Measurements from ENCODE around the gene VANGL2. TPM values are rescaled to one million over a fixed set of nuclear protein-coding genes. Genes with fewer than 3 reads are reported as not detected.
A peak's percentile ranks its signal among the peaks of the same experiment; 100 is the strongest.

The VANGL2 gene
- total and polyA plus RNA-seq, 9 of the 15 experiments (the other 6 are each of a cell fraction or from before 2014, with no cell fraction given): 0.28 to 4.0 (median 0.98) TPM

GRCh38 chr1:160428655-160429054 is 28.3 kb downstream of the VANGL2 start (continued):
- no peak for TF ChIP-seq ELF2 (CRISPR knock-in tag; IDR thresholded peaks at IDR 0.05)
- TF ChIP-seq OTX1 (CRISPR knock-in tag; IDR thresholded peaks at IDR 0.05): no peak
- TF ChIP-seq ERF (CRISPR knock-in tag; IDR thresholded peaks at IDR 0.05): no peak
- TF ChIP-seq ZNF609 (CRISPR knock-in tag; IDR thresholded peaks at IDR 0.05; ENCODE audit: borderline replicate concordance): no peak
- TF ChIP-seq GABPB2 (CRISPR knock-in tag; conservative IDR thresholded peaks at IDR 0.05): no peak
- no peak for TF ChIP-seq ESRRB (CRISPR knock-in tag; IDR thresholded peaks at IDR 0.05; ENCODE audit: borderline replicate concordance)
- peak; percentile 95 for TF ChIP-seq REST (IDR thresholded peaks at IDR 0.05; ENCODE audit: borderline replicate concordance)
- no peak for TF ChIP-seq REST (CRISPR knock-in tag; IDR thresholded peaks at IDR 0.05; ENCODE audit: low read depth)
- TF ChIP-seq ZMIZ1 (IDR thresholded peaks at IDR 0.05; ENCODE audit: low read depth in 2 of 2, low read length in 2 of 2): no peak
- TF ChIP-seq CHCHD3 (CRISPR knock-in tag; IDR thresholded peaks at IDR 0.05): no peak
- 0 out of 3 replicates have a peak, but pooled peaks of 1 of the 2 experiments have one; percentile 21 for TF ChIP-seq CBX3 (IDR thresholded peaks at IDR 0.05; ENCODE audit: borderline replicate concordance in 1 of 2, low read length in 2 of 2)
- TF ChIP-seq MECOM (CRISPR knock-in tag; IDR thresholded peaks at IDR 0.05): no peak
- TF ChIP-seq SMARCA4 (IDR thresholded peaks at IDR 0.05): no peak

Data from K562 (cell line).